HepG2 (cell line): ENCODE results near the gene PHLPP2. TPM values are rescaled to one million over a fixed set of nuclear protein-coding genes. Genes with fewer than 3 reads are reported as not detected.

Experiments
- HMG20A ChIP-seq: IDR thresholded peaks from 2 replicates; pipeline ENCODE4 v1.6.1; 2016; ENCODE audit warnings: borderline replicate concordance
- KAT8 ChIP-seq: IDR thresholded peaks from 2 replicates; pipeline ENCODE4 v1.6.1; 2016; ENCODE audit warnings: missing genetic modification reagents, missing compliant biosample characterization
- MEF2D ChIP-seq: sonication (generic); formaldehyde crosslinking; IDR thresholded peaks from 2 replicates; pipeline ENCODE4 v1.5.1; 2020; ENCODE audit warnings: mild to moderate bottlenecking, missing genetic modification reagents
- RNF219 ChIP-seq: sonication (generic); formaldehyde crosslinking; IDR thresholded peaks from 2 replicates; pipeline ENCODE4 v1.5.0; 2020; ENCODE audit warnings: mild to moderate bottlenecking, missing genetic modification reagents
- SOX5 ChIP-seq: IDR thresholded peaks from 2 replicates; pipeline ENCODE4 v1.6.1; 2016; ENCODE audit warnings: borderline replicate concordance
- ZBTB49 ChIP-seq: sonication (generic); formaldehyde crosslinking; IDR thresholded peaks from 2 replicates; pipeline ENCODE4 v1.4.0; 2020; ENCODE audit warnings: missing genetic modification reagents, borderline replicate concordance
- ZNF430 ChIP-seq: sonication (generic); formaldehyde crosslinking; IDR thresholded peaks from 2 replicates; pipeline ENCODE4 v1.9.0; 2021; ENCODE audit warnings: mild to moderate bottlenecking, missing genetic modification reagents
- ZNF451 ChIP-seq: sonication (generic); formaldehyde crosslinking; IDR thresholded peaks from 2 replicates; pipeline ENCODE4 v1.5.0; 2020; ENCODE audit warnings: mild to moderate bottlenecking, missing genetic modification reagents
- ZNF619 ChIP-seq: sonication (generic); formaldehyde crosslinking; IDR thresholded peaks from 2 replicates; pipeline ENCODE4 v1.4.0; 2020; ENCODE audit warnings: mild to moderate bottlenecking, missing genetic modification reagents
- ZNF709 ChIP-seq: sonication (generic); formaldehyde crosslinking; IDR thresholded peaks from 2 replicates; pipeline ENCODE4 v1.5.0; 2020; ENCODE audit warnings: mild to moderate bottlenecking, missing genetic modification reagents
- ZNF772 ChIP-seq: sonication (generic); formaldehyde crosslinking; IDR thresholded peaks from 2 replicates; pipeline ENCODE4 v1.5.0; 2020; ENCODE audit warnings: mild to moderate bottlenecking, missing genetic modification reagents
- polyA plus RNA-seq, 8 experiments: library from polyadenylated mRNA; depleted of rRNA in 3 of 8; stranded (reverse) in 7 of 8; unstranded in 1 of 8; fragments of >200 nt; fragmentation: Illumina TruSeq in 4 of 8; extraction: Trizol in 4 of 8; gene quantifications; 2 replicates each; pipeline versions ENCODE4 v1.2.1 to v1.2.3, GENCODE V29; 2011 to 2016; ENCODE audit warnings: low read depth in 4 of 8, missing spikeins in 1 of 8, mixed read lengths in 1 of 8; ENCODE audit not compliant: insufficient read depth in 1 of 8
- total RNA-seq, 5 experiments: library from RNA; depleted of rRNA; stranded (reverse); fragments of >200 nt; fragmentation: Illumina TruSeq; extraction: Trizol; gene quantifications; 2 replicates each; pipeline ENCODE4 v1.2.3, GENCODE V29; 2016; ENCODE audit warnings: low read depth in 1 of 5
- TF ChIP-seq, protein P1 (sequence below): sonication (generic); formaldehyde crosslinking; IDR thresholded peaks from 2 replicates; pipeline ENCODE4 v1.4.0; 2020; ENCODE audit warnings: missing genetic modification reagents, borderline replicate concordance
- TF ChIP-seq, protein P2 (sequence below): sonication (generic); formaldehyde crosslinking; IDR thresholded peaks from 2 replicates; pipeline ENCODE4 v1.5.0; 2020; ENCODE audit warnings: mild to moderate bottlenecking, missing genetic modification reagents, borderline replicate concordance
- TF ChIP-seq, protein P3 (sequence below): sonication (generic); formaldehyde crosslinking; IDR thresholded peaks from 2 replicates; pipeline ENCODE4 v1.4.0; 2020; ENCODE audit warnings: missing genetic modification reagents, mild to moderate bottlenecking, borderline replicate concordance

PHLPP2 gene
- total and polyA plus RNA-seq, 2 of the 13 experiments (the other 11 are each of a cell fraction or from before 2014, with no cell fraction given), result 8.9 TPM

DNA sequence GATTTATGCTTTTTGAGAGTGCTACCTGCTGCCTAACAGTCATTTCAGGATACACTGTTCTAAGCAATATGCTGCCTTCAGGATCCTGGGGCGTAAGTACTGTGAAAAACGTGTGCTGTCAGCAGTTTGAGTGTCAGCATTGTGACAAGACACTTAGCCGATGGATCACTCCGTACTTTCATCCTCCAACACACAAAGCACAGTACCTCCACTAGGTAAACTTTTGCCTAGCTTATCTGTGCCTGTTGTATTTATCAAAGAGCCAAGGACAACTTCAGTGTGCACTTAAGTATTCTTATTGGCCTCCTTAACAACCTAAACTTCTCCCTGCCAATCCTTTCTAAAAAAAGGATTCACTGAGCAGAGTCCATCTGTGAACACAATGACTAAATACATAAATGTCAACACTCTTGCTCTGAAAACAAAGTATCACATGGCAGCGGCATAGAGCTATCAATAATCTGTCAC lies 33.8 kb upstream of the PHLPP2 start (continued):
- TF ChIP-seq, protein P1, sequence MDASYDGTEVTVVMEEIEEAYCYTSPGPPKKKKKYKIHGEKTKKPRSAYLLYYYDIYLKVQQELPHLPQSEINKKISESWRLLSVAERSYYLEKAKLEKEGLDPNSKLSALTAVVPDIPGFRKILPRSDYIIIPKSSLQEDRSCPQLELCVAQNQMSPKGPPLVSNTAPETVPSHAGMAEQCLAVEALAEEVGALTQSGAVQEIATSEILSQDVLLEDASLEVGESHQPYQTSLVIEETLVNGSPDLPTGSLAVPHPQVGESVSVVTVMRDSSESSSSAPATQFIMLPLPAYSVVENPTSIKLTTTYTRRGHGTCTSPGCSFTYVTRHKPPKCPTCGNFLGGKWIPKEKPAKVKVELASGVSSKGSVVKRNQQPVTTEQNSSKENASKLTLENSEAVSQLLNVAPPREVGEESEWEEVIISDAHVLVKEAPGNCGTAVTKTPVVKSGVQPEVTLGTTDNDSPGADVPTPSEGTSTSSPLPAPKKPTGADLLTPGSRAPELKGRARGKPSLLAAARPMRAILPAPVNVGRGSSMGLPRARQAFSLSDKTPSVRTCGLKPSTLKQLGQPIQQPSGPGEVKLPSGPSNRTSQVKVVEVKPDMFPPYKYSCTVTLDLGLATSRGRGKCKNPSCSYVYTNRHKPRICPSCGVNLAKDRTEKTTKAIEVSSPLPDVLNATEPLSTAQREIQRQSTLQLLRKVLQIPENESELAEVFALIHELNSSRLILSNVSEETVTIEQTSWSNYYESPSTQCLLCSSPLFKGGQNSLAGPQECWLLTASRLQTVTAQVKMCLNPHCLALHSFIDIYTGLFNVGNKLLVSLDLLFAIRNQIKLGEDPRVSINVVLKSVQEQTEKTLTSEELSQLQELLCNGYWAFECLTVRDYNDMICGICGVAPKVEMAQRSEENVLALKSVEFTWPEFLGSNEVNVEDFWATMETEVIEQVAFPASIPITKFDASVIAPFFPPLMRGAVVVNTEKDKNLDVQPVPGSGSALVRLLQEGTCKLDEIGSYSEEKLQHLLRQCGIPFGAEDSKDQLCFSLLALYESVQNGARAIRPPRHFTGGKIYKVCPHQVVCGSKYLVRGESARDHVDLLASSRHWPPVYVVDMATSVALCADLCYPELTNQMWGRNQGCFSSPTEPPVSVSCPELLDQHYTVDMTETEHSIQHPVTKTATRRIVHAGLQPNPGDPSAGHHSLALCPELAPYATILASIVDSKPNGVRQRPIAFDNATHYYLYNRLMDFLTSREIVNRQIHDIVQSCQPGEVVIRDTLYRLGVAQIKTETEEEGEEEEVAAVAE (CRISPR knock-in tag), result 0 out of 2 replicates have a peak, but pooled peaks have one; percentile 38
- TF ChIP-seq HMG20A, result 0 out of 2 replicates have a peak, but pooled peaks have one; percentile 16
- peak; percentile 55; the same call in 1 of the 2 replicates for TF ChIP-seq SOX5 (CRISPR knock-in tag)
- no peak for TF ChIP-seq ZNF619
- TF ChIP-seq, protein P2, sequence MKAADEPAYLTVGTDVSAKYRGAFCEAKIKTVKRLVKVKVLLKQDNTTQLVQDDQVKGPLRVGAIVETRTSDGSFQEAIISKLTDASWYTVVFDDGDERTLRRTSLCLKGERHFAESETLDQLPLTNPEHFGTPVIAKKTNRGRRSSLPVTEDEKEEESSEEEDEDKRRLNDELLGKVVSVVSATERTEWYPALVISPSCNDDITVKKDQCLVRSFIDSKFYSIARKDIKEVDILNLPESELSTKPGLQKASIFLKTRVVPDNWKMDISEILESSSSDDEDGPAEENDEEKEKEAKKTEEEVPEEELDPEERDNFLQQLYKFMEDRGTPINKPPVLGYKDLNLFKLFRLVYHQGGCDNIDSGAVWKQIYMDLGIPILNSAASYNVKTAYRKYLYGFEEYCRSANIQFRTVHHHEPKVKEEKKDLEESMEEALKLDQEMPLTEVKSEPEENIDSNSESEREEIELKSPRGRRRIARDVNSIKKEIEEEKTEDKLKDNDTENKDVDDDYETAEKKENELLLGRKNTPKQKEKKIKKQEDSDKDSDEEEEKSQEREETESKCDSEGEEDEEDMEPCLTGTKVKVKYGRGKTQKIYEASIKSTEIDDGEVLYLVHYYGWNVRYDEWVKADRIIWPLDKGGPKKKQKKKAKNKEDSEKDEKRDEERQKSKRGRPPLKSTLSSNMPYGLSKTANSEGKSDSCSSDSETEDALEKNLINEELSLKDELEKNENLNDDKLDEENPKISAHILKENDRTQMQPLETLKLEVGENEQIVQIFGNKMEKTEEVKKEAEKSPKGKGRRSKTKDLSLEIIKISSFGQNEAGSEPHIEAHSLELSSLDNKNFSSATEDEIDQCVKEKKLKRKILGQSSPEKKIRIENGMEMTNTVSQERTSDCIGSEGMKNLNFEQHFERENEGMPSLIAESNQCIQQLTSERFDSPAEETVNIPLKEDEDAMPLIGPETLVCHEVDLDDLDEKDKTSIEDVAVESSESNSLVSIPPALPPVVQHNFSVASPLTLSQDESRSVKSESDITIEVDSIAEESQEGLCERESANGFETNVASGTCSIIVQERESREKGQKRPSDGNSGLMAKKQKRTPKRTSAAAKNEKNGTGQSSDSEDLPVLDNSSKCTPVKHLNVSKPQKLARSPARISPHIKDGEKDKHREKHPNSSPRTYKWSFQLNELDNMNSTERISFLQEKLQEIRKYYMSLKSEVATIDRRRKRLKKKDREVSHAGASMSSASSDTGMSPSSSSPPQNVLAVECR (CRISPR knock-in tag), result peak; percentile 46; the same call in 1 of the 2 replicates
- no peak for TF ChIP-seq ZNF709 (CRISPR knock-in tag)
- 0 out of 2 replicates have a peak, but pooled peaks have one; percentile 18 for TF ChIP-seq KAT8 (CRISPR knock-in tag)
- TF ChIP-seq, protein P3, sequence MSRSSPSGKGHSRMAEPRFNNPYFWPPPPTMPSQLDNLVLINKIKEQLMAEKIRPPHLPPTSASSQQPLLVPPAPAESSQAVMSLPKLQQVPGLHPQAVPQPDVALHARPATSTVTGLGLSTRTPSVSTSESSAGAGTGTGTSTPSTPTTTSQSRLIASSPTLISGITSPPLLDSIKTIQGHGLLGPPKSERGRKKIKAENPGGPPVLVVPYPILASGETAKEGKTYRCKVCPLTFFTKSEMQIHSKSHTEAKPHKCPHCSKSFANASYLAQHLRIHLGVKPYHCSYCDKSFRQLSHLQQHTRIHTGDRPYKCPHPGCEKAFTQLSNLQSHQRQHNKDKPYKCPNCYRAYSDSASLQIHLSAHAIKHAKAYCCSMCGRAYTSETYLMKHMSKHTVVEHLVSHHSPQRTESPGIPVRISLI, result peak; percentile 22; the same call in 1 of the 2 replicates
- TF ChIP-seq MEF2D (CRISPR knock-in tag), result peak; percentile 35; the same call in 1 of the 2 replicates
- TF ChIP-seq ZNF430 (CRISPR knock-in tag), result peak; percentile 50; the same call in 1 of the 2 replicates
- no peak for TF ChIP-seq RNF219 (CRISPR knock-in tag)
- peak; percentile 54; the same call in 1 of the 2 replicates for TF ChIP-seq ZBTB49 (CRISPR knock-in tag)
- TF ChIP-seq ZNF451, result no peak
- TF ChIP-seq ZNF772, result 0 out of 2 replicates have a peak, but pooled peaks have one; percentile 22
